GM19455 (cell line): ENCODE data around the gene CFP.
"Not testable (repeated sequence)": the region's sequence is repeated elsewhere in the genome, so short reads cannot be mapped to it uniquely, and the experiment has no call there.

ENCODE experiments used
- ATAC-seq: cut with Tn5 transposase; IDR thresholded peaks from one replicate; pipeline ENCODE4 v1.9.1; 2021; ENCODE audit not compliant: unreplicated experiment

The CFP gene

GRCh38 chrX:47607091-47607490, 22.6 kb downstream of the CFP start:
- ATAC-seq, result no peak

GRCh38 chrX:47605024-47605423, 24.7 kb downstream of the CFP start:
- ATAC-seq, result no peak

- not testable (repeated sequence) for ATAC-seq
Observed at GRCh38 chrX:47603125-47603524, 26.6 kb downstream of the CFP start.

- no peak for ATAC-seq
Observed at GRCh38 chrX:47597222-47597621, 32.5 kb downstream of the CFP start.

- ATAC-seq, result no peak
Observed at GRCh38 chrX:47596256-47596655, 33.5 kb downstream of the CFP start.

- no peak for ATAC-seq
Observed at GRCh38 chrX:47595716-47596251, 33.9 kb downstream of the CFP start.

GRCh38 chrX:47593522-47593921, 36.2 kb downstream of the CFP start:
- no peak for ATAC-seq

GRCh38 chrX:47590984-47591383, 38.7 kb downstream of the CFP start:
- ATAC-seq, result no peak

GRCh38 chrX:47587906-47588735, 41.6 kb downstream of the CFP start:
- ATAC-seq, result no peak

- ATAC-seq, result no peak
Observed at GRCh38 chrX:47587091-47587891, 42.4 kb downstream of the CFP start.

GRCh38 chrX:47586043-47586787, 43.5 kb downstream of the CFP start:
- no peak for ATAC-seq

GRCh38 chrX:47585273-47585672, 44.5 kb downstream of the CFP start:
- ATAC-seq, result no peak

GRCh38 chrX:47584714-47585113, 45.0 kb downstream of the CFP start:
- no peak for ATAC-seq

GRCh38 chrX:47583240-47583861, 46.4 kb downstream of the CFP start:
- ATAC-seq, result no peak

GRCh38 chrX:47581731-47582647, 47.7 kb downstream of the CFP start, which contains the start of gene TIMP1:
Gene TIMP1 (plus strand): TSS chrX:47582436. CDS start chrX:47583416, 980 bp downstream.
- ATAC-seq, result peak; percentile 76

GRCh38 chrX:47579537-47579936, 50.2 kb downstream of the CFP start:
- no peak for ATAC-seq

- ATAC-seq, result no peak
Observed at GRCh38 chrX:47578692-47579091, 51.0 kb downstream of the CFP start.

GRCh38 chrX:47577901-47578300, 51.8 kb downstream of the CFP start:
- ATAC-seq, result no peak

GRCh38 chrX:47577424-47577823, 52.3 kb downstream of the CFP start:
- no peak for ATAC-seq
